ENCODE data around the gene ATP5IF1. TPM values are rescaled to one million over a fixed set of nuclear protein-coding genes. Genes with fewer than 3 reads are reported as not detected.

ATP5IF1 gene
- total and polyA plus RNA-seq, 2 of the 4 experiments (the other 2 are of a cell fraction): 33.7 to 105 TPM

DNA sequence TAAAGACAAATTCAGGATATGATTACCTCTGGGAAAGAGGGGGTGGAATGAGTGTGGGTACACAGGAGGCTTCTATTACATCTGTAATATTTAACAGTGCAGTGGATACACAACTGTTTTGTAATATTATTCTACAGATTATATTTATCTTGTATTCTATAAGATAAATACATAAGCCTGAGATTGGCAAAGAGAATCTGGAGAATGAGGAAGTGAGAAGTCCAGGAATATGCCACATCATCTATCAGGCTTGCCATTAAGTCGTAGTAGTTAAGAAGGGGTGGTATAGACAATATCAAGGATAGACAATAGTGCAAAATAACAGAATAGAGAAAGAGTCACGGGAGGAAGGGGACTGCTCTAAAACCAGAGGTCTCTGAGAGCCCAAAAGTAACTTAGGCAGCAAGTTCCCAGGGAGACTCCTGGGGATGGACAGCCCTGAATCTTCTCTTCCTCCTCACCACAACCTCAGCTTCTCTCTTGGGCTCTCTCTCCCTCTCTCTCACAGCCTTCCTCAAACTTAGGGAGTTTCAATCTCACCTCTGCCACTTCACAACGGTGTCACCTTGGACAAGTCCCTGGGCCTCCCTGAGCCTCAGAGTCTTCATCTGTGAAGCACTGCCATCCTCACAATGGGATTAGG, 45.5 kb upstream of the ATP5IF1 start:
- Histone ChIP-seq H4K5ac (ENCODE audit: low read depth, low read length) (peak overlapping the region; percentile 91), H3K79me1 (ENCODE audit: low read depth in 1 of 2, low read length in 2 of 2) (no peaks in the 10 kb centered on the region), H2AK9ac (replicated peaks; ENCODE audit: low read depth, low read length, poor library complexity) (peak overlapping the region; percentile 42), H3K27ac (ENCODE audit: insufficient read depth, low read length) (peak overlapping the region; percentile 47; the same call in 1 of the 2 replicates), H3K4me2 (ENCODE audit: low read depth, low read length) (no peak overlapping the region), H3K56ac (ENCODE audit: extremely low read depth, insufficient read depth, low read length) (0 out of 2 replicates have a peak overlapping the region, but pooled peaks have one; percentile 13), H2AFZ (replicated peaks; ENCODE audit: low read length, poor library complexity) (peak overlapping the region; percentile 86), H3K18ac (ENCODE audit: low read depth, low read length) (peak overlapping the region; percentile 85), H3K23ac (ENCODE audit: low read depth, low read length) (peak overlapping the region; percentile 79), H3K4me3 (ENCODE audit: insufficient read depth, low read depth, low read length) (no peak overlapping the region), H4K20me1 (ENCODE audit: insufficient read depth, low read length) (no peaks in the 10 kb centered on the region), H4K91ac (ENCODE audit: insufficient read depth, low read depth, low read length) (peak overlapping the region; percentile 98), H3K9me3 (ENCODE audit: control insufficient read depth, insufficient read depth, low read length) (no peaks in the 10 kb centered on the region), H3K27me3 (ENCODE audit: control insufficient read depth, insufficient read depth, low read length) (no peaks in the 10 kb centered on the region), H3K9me1 (ENCODE audit: insufficient read depth, low read length) (peaks cover 7% of the 10 kb centered on the region), H2BK15ac (ENCODE audit: low read depth, low read length) (peak overlapping the region; percentile 79; the same call in 2 of the 3 replicates), H3K36me3 (ENCODE audit: control insufficient read depth, insufficient read depth, low read length) (no peaks in the 10 kb centered on the region; the same call in 1 of the 2 replicates), H2BK120ac (ENCODE audit: low read depth, low read length) (peak overlapping the region; percentile 96), H3K4ac (ENCODE audit: low read depth, low read length) (peak overlapping the region; percentile 94), H2AK5ac (ENCODE audit: low read depth, low read length) (peak overlapping the region; percentile 61), H3K4me1 (ENCODE audit: control insufficient read depth, insufficient read depth, low read length) (peaks cover 7% of the 10 kb centered on the region), H2BK5ac (ENCODE audit: low read depth, low read length, poor library complexity, severe bottlenecking) (peak overlapping the region; percentile 50), H2BK20ac (ENCODE audit: low read depth, low read length) (peak overlapping the region; percentile 90), H4K8ac (ENCODE audit: low read depth in 2 of 2, low read length in 2 of 2) (peak overlapping the region; percentile 90 to 95), H3K14ac (replicated peaks; ENCODE audit: low read depth, low read length) (peak overlapping the region; percentile 85), H3K9ac (ENCODE audit: low read depth, low read length) (no peak overlapping the region)
- CTCF ChIA-PET: no interaction called here
- dilution Hi-C loops (cut with HindIII; ENCODE audit: low sequenced_read_pairs, unreplicated experiment): no loop called here
- intact Hi-C loops (cut with micrococcal nuclease): no loop called here
- DNase-seq: peak; percentile 41
- no TSS peak for BruUV-seq (replicated peaks)
- ATAC-seq (ENCODE audit: low read depth): peak; percentile 74
- no peak for TF ChIP-seq MAZ (IDR thresholded peaks at IDR 0.05; ENCODE audit: borderline replicate concordance, low read depth, low read length)
- WGBS, 2 experiments (ENCODE audit: extremely low coverage in 2 of 2, insufficient read length in 1 of 2): no CpG with 5 or more reads among the region's 3 CpGs
- POLR2A ChIA-PET (ENCODE audit: unreplicated experiment): no interaction called here
- in situ Hi-C loops (cut with MboI; ENCODE audit: low sequenced_read_pairs): no loop called here

Measured in IMR-90 (cell line).